Adrenal gland (tissue), 5 donors: ENCODE measurements around the gene TTC4.

Experiments used
- CTCF ChIP-seq, 6 experiments: fragments of 450-650 bp in 4 of 6; fragments of 200-600 bp in 2 of 6; sonication (generic) in 1 of 6; IDR thresholded peaks; 1 replicate in 5 of 6; 2 replicates in 1 of 6; pipeline versions ENCODE4 v1.5.1 to v1.8.0; 2016 to 2021; ENCODE audit warnings: antibody characterized with exemption in 6 of 6, mild to moderate bottlenecking in 2 of 6, moderate library complexity in 1 of 6
- POLR2A ChIP-seq, 2 donors: fragments of 450-650 bp; IDR thresholded peaks; one replicate each; pipeline ENCODE4 v1.6.1; 2017; ENCODE audit warnings: antibody characterized with exemption in 2 of 2, mild to moderate bottlenecking in 2 of 2, moderate library complexity in 1 of 2
- donor health status: DM: no; HTN: no; CAD: no.

GRCh38 chr1:54767526-54767925, 51.9 kb downstream of the TTC4 start:
- TF ChIP-seq POLR2A (IDR thresholded peaks at IDR 0.05) (no peak), CTCF (IDR thresholded peaks at IDR 0.05) (no peak)
